ENCODE data around the gene FSTL3. TPM values are rescaled to one million over a fixed set of nuclear protein-coding genes. Genes with fewer than 3 reads are reported as not detected.
A peak's percentile ranks its signal among the peaks of the same experiment; 100 is the strongest.

The FSTL3 gene
- total and polyA plus RNA-seq, 5 experiments from 2014 or later = 2.4 to 4.2 (median 3.0) TPM

DNA sequence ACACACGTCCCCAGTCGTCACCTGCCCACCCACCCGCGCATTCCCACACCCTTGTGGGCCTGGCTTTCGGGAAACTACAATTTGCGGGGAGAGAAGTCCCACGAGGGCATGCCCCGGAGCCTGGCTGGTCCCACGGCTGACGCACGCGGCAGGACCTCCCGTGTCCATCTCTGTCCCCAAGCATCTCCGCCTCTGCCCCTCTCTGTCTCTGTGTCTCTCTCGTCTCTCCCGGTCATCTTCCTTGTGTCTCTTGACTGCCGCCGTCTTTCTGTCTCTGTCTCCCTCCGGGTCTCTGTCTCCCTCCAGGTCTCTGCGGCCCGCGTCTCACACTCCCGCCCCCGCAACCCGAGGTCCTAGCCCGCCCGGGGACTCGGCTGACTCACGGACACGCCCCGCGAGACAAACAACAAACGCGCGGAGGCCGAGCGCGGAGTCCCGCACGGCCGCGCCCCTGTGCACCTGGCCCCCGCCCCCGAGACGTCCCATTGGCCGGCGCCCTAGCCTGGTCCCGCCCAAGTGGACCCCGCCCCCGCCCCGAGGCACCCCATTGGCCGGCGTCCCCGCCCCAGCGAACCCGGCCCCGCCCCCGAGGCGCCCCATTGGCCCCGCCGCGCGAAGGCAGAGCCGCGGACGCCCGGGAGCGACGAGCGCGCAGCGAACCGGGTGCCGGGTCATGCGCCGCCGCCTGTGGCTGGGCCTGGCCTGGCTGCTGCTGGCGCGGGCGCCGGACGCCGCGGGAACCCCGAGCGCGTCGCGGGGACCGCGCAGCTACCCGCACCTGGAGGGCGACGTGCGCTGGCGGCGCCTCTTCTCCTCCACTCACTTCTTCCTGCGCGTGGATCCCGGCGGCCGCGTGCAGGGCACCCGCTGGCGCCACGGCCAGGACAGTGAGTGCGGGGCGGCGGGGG lies 36.7 kb upstream of the FSTL3 start, which contains the start of gene FGF22:
FGF22 (plus strand) TSS at position 627 of the 908 bp plus-strand sequence; CDS start at position 674, 47 bp downstream.
- Mint-ChIP-seq H3K4me1 (peaks cover 5 to 14% (median 11%) of the 10 kb centered on the region in 4 donors), H3K36me3 (peaks cover 0 to 2% (median 0%) of the 10 kb centered on the region in 3 donors), H3K4me3 (peak within 1 kb of the TSS; percentile 82 to 94 (median 87)), H3K9me3 (no peaks in the 10 kb centered on the region), H3K27me3 (no peaks in the 10 kb centered on the region), H3K27ac (peak within 1 kb of the TSS; percentile 87 to 96 (median 92))
- ATAC-seq (peak; percentile 91 to 95), DNase-seq (peak; percentile 82 to 99 (median 92))
- POLR2A ChIA-PET = interaction anchor here (1.2 to 1.4 kb wide), 3 partner anchors 19 to 24 kb away, joined by 4 read pairs; partner anchors contain the start of gene RNF126

DNA sequence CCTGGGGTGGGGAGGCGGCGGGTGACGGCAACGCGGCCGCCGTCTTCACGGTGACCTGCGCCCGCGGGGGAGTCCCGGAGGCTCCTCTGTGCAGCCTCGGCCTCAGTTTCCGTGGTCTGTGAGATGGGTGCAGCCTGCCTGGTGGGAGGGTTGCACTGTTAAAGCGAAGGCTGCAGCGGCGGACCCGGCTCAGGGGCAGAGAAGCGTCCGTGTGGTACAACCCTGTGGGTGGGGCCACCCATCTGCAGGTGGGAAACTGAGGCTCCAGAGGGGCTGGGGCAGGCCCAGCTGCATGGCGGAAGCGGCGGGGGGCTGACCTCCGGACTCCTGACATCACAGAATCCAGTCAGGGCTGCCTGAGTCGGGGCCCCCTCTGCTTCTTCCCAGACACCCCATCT lies 36.0 kb upstream of the FSTL3 start:
- Mint-ChIP-seq H3K4me3 (peak overlapping the region in 3 of 10 donors; percentile 18 to 88 (median 33)), H3K36me3 (peaks cover 0 to 5% (median 0%) of the 10 kb centered on the region in 3 donors), H3K27ac (peak overlapping the region in 1 of 10 donors; percentile 87), H3K27me3 (no peaks in the 10 kb centered on the region), H3K4me1 (peaks cover 5 to 14% (median 11%) of the 10 kb centered on the region in 4 donors), H3K9me3 (no peaks in the 10 kb centered on the region)
- DNase-seq = no peak
- POLR2A ChIA-PET = interaction anchor here (1.3 to 1.4 kb wide), 2 partner anchors 18 to 23 kb away, joined by 4 read pairs; partner anchors contain the start of gene RNF126
- no peak for ATAC-seq

DNA sequence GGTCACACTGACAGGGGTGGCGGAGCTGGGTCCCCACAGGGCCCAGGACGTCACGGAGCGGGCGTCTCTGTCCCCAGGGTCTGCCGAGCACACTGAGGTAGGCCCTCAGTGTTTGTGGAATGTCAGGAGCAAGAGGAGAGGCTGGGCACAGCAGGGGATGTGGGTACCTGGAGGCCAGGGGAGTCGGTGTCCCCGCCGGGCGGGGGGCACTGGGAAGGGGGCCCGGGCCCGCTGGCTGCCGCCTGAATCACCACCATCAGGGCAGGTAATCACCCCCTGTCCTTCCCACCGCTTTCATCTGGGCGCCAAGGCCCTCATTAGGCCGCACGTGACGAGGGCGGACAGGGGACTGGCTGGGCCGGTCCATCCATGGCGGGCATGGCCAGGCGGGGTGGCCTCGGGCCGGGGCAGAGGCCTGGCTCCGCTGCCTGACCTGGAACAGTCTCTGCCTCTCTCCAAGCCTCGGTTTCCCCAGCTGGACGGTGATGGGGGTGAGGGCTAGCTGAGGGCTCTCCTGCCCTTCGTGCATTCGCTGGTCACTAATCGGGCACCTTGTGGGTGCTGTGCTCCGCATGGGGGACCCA lies 35.5 kb upstream of the FSTL3 start:
- Mint-ChIP-seq H3K27me3 (no peaks in the 10 kb centered on the region), H3K36me3 (peaks cover 0 to 5% (median 0%) of the 10 kb centered on the region in 3 donors), H3K9me3 (no peaks in the 10 kb centered on the region), H3K27ac (peak overlapping the region in 3 of 10 donors; percentile 31 to 87 (median 70)), H3K4me1 (peaks cover 5 to 14% (median 11%) of the 10 kb centered on the region in 4 donors), H3K4me3 (peak overlapping the region in 2 of 10 donors; percentile 15 to 33)
- POLR2A ChIA-PET = interaction anchor here (1.3 to 1.4 kb wide), 2 partner anchors 18 to 22 kb away, joined by 4 read pairs; partner anchors contain the start of gene RNF126
- ATAC-seq = no peak
- DNase-seq = no peak

DNA sequence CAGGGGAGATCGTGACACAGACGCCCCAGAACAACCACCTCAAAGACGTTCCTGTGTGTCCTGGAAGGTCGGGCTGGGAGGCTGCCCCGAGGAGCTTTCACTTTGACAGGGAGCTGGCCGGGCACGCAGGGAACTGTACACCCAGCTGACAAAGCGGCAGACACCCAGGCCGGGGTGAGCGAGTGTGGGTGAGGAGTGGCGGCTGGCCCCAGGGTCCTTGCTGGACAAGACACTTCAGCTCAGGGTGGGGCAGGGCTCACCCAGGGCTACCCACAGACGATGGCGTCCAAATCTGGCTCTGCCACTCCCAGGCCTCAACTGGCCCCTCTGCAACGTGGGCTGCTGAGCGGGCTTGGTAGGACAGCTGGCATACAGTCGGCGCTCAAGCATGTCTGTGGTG lies 34.5 kb upstream of the FSTL3 start:
- Mint-ChIP-seq H3K36me3 (peaks cover 0 to 10% (median 2%) of the 10 kb centered on the region in 3 donors), H3K4me1 (peaks cover 5 to 14% (median 11%) of the 10 kb centered on the region in 4 donors), H3K4me3 (no peak overlapping the region), H3K27ac (no peak overlapping the region), H3K9me3 (no peaks in the 10 kb centered on the region), H3K27me3 (no peaks in the 10 kb centered on the region)
- ATAC-seq = no peak
- POLR2A ChIA-PET = interaction anchor here (0.6 to 1.7 kb wide), 5 partner anchors 8 to 1425 kb away, joined by 3 to 8 read pairs (median 5); partner anchors contain the start of gene POLRMT
- DNase-seq = no peak

DNA sequence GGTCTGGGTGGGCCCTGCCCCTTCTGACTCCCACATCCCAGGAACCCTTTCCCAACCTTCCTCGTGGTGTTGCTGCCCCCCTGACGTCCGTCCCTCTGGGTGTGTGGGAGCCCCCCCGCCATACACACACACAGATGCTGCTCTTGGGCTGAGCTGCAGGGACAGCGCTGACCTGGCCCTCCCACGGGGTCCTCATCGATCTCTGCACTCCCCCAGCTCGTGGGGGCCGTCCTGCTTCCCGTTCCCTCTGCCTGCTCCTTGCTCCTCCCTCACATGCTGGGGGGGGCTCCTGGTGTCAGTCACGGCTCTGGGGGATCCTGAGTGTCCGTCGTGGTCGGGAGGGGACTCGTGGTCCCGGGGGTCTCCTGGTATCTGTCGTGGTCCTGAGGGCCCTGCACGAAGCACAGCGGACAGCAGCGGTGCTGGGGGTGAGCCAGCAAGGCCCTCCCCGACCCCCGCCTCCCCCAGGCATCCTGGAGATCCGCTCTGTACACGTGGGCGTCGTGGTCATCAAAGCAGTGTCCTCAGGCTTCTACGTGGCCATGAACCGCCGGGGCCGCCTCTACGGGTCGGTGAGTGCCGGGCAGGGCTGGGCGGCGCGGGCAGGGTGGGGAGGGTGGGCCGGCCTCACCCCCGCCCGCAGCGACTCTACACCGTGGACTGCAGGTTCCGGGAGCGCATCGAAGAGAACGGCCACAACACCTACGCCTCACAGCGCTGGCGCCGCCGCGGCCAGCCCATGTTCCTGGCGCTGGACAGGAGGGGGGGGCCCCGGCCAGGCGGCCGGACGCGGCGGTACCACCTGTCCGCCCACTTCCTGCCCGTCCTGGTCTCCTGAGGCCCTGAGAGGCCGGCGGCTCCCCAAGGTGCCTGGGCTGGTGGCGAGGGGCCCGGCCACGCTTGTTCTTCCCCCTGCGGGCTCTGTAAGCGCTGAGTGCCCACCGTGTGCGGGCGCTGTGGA lies 33.1 kb upstream of the FSTL3 start:
- H3K27ac Mint-ChIP-seq = no peak overlapping the region

DNA sequence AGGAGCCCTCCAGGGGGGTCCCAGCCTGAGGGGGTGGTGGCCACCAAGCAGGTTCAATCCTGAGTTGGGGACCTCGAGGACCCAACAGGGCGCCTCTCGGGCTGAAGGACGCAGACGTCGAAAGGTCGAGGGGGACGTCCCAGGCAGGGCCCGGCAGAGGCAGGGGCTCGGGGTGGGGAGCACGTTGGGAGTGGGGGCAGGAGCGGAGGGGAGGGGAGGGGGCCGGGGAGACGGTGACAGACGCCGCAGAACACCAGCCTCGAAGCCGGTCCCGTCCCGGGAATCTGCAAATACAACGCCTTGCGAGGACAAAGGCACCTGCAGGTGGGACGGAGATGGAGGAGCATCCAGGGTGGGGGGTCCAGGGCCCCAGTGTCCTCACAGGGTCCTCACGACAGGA lies 32.5 kb upstream of the FSTL3 start:
- H3K36me3 Mint-ChIP-seq = peaks cover 0 to 25% (median 4%) of the 10 kb centered on the region in 3 donors
- POLR2A ChIA-PET = no interaction called here
- H3K9me3 Mint-ChIP-seq = no peaks in the 10 kb centered on the region
- H3K4me3 Mint-ChIP-seq = no peak overlapping the region
- no peak overlapping the region for H3K27ac Mint-ChIP-seq
- ATAC-seq (no peak), DNase-seq (no peak)
- peaks cover 5 to 9% (median 7%) of the 10 kb centered on the region in 4 donors for H3K4me1 Mint-ChIP-seq
- no peaks in the 10 kb centered on the region for H3K27me3 Mint-ChIP-seq

More for the DNA sequence above, 33.1 kb upstream of the FSTL3 start:
- H3K4me1 Mint-ChIP-seq = peaks cover 5 to 10% (median 9%) of the 10 kb centered on the region in 4 donors
- no peak overlapping the region for H3K4me3 Mint-ChIP-seq
- ATAC-seq = no peak
- H3K36me3 Mint-ChIP-seq = peaks cover 0 to 20% (median 4%) of the 10 kb centered on the region in 3 donors
- DNase-seq = no peak
- no peaks in the 10 kb centered on the region for H3K9me3 Mint-ChIP-seq
- no peaks in the 10 kb centered on the region for H3K27me3 Mint-ChIP-seq
- POLR2A ChIA-PET = interaction anchor here (0.9 to 1.7 kb wide), 4 partner anchors 9 to 18 kb away, joined by 3 to 8 read pairs (median 6); partner anchors contain the start of gene POLRMT

DNA sequence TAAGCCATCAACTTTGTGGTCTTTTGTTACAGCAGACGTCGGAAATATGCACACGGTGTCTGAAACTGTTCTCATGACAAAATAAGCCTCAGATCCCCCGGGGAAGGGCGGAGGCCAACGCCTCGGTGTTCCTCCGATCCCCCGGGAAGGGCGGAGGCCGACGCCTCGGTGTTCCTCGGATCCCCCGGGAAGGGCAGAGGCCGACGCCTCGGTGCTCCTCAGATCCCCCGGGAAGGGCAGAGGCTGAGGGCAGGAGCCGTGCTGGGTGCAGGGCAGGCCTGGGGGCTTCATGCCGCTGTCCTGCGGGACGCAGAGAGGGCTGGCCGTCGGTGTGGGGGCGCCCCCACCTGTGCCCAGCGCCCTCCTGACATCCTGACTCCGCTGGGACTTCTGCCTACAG lies 31.8 kb upstream of the FSTL3 start:
- Mint-ChIP-seq H3K27ac (no peak overlapping the region), H3K36me3 (peaks cover 0 to 25% (median 4%) of the 10 kb centered on the region in 3 donors), H3K9me3 (no peaks in the 10 kb centered on the region), H3K4me3 (no peak overlapping the region), H3K4me1 (peaks cover 2 to 3% (median 3%) of the 10 kb centered on the region in 4 donors), H3K27me3 (no peaks in the 10 kb centered on the region)
- POLR2A ChIA-PET = interaction anchor here (1.0 kb wide), 2 partner anchors 10 to 16 kb away, joined by 3 to 4 read pairs; partner anchors contain the start of gene POLRMT
- ATAC-seq (no peak), DNase-seq (no peak)

DNA sequence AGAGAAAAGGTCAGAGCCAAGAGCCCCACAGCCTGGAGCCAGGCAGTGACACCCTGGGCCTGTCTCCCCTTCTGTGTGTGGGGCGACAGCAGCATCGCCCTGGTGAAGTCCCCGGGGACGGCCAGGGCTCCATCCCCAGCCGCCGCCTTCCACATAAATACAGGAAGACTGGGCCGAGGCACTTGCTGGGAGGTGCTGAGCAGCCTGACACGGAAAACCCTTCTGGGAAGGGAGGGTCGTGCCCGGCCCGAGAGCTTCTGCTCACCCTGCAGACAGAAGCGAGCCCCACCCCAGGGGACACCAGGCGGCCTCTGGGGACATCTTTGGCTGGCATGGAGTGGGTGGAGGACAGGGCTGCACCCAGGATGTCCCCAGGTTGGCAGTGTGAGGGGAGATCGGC lies 31.4 kb upstream of the FSTL3 start:
- peaks cover 0 to 2% (median under 1%) of the 10 kb centered on the region in 4 donors for H3K4me1 Mint-ChIP-seq
- no peaks in the 10 kb centered on the region for H3K9me3 Mint-ChIP-seq
- POLR2A ChIA-PET = interaction anchor here (1.0 to 1.3 kb wide), 3 partner anchors 11 to 16 kb away, joined by 3 to 7 read pairs (median 4); partner anchors contain the start of gene POLRMT
- DNase-seq (no peak), ATAC-seq (no peak)
- no peaks in the 10 kb centered on the region for H3K27me3 Mint-ChIP-seq
- peaks cover 0 to 25% (median 4%) of the 10 kb centered on the region in 3 donors for H3K36me3 Mint-ChIP-seq
- H3K27ac Mint-ChIP-seq = peak overlapping the region in 2 of 10 donors; percentile 36 to 74
- H3K4me3 Mint-ChIP-seq = no peak overlapping the region

DNA sequence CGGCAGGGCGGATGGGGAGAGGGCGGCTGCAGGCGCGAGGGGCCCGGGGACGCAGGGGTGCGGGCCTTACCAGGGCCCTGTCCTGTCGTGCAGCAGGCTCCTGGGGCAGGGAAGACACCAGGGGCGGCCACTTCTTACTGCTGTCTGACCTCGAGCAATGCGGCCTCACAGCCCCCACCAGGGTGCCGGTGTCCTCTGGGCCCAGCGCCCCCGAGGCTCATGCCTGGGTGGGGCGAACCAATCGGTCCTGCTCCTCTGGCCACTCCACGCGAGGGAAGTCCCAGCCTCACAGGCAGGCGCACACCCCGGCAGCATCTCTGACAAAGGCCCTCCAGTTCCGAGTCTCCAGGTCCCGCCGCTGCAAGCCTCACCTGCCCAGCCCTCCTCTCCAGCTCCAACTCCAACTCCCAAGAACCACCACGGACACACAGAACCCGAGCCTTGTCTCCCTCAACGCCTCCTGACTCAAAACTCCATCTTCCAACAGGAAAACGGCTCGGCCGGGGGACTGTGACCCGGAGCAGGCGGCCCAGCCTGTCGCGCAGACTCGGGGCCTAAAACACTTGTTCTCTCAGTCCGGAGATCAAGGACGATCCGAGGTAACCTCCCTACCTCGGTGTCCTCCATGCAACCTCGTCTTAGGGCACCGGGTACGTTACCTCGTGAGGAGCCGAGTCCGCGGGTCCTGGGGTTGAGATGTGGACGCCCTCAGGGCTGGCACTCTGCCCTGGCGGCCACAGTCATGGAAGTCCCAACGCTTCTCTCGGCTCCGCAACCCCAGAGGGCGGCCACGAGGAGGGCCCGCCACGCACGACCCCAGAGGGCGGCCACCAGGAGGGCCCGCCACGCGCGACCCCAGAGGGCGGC lies 30.0 kb upstream of the FSTL3 start:
- peak overlapping the region in 3 of 10 donors; percentile 34 to 65 (median 57) for H3K27ac Mint-ChIP-seq
- H3K9me3 Mint-ChIP-seq = no peaks in the 10 kb centered on the region

DNA sequence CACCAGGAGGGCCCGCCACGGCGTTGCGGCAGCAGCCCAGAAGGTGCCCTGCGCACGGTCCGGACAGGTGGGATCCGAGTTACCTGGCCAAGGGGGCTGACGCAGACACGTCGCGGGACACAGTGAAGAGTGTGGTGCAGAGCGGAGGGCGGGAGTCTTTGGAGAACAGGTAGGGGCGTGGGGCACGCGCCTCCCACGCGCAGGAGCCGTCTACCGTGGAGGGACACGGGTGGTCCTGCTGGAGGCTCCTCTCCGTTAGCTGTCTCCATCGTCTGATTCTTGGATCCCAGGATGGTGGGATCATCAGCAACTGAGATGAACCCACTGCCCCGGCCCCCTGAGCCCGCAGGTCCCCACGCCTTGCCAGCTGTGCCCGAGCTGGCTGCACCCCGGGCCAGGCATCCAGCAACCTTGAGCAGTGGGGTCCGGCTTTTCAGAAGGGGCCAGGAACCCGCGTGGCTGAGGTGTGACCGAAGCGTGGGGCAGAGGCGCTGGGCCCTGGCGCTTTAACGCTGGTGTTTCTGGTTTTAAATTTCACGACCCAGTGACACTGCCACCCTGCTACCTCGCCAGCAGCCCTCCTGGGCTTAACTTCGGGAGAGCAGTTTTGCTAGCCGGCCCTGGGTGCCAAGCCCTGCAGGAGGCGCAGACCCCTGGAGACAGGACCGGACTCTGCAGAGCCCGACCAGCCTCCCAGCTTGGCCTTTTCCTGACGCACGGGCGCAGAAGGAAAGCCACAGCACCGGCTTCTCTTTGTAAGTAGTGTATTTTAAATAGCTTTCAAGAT lies 29.2 kb upstream of the FSTL3 start:
- ATAC-seq = no peak
- H3K36me3 Mint-ChIP-seq = peaks cover 0 to 39% (median 7%) of the 10 kb centered on the region in 3 donors
- H3K27me3 Mint-ChIP-seq = no peaks in the 10 kb centered on the region
- H3K4me1 Mint-ChIP-seq = no peaks in the 10 kb centered on the region
- no peaks in the 10 kb centered on the region for H3K9me3 Mint-ChIP-seq
- H3K27ac Mint-ChIP-seq = no peak overlapping the region
- DNase-seq = no peak
- POLR2A ChIA-PET = interaction anchor here (2.1 kb wide), 1 partner anchor 14 kb away, joined by 12 read pairs; no protein-coding TSS in a partner anchor
- H3K4me3 Mint-ChIP-seq = no peak overlapping the region

More for the DNA sequence above, 30.0 kb upstream of the FSTL3 start:
- POLR2A ChIA-PET = interaction anchor here (0.6 to 1.3 kb wide), 2 partner anchors 9 to 1074 kb away, joined by 3 to 7 read pairs; no protein-coding TSS in a partner anchor
- no peak for ATAC-seq
- Mint-ChIP-seq H3K4me1 (no peaks in the 10 kb centered on the region), H3K4me3 (no peak overlapping the region), H3K36me3 (peaks cover 0 to 34% (median 7%) of the 10 kb centered on the region in 3 donors), H3K27me3 (no peaks in the 10 kb centered on the region)
- no peak for DNase-seq

All from naive thymus-derived CD8-positive, alpha-beta T cell (primary cell).